ENCODE measurements around the gene PLOD3. TPM values are rescaled to one million over a fixed set of nuclear protein-coding genes. Genes with fewer than 3 reads are reported as not detected.
A peak's percentile ranks its signal among the peaks of the same experiment; 100 is the strongest.

PLOD3 gene
- polyA plus RNA-seq, 1 experiment: 187 TPM

DNA sequence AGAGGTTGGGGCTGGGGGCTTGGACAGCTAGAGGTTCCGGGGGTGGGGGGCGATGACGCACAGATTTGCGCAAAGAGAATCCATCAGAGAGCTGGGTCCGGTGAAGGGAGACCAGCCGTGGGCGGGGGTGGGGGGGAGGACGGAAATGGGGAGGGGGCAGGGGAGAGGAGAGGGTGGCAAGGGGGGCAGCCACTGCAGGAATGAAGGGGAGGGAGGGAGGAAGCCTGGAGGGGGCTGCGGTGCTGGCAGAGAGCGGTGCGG lies 50.8 kb downstream of the PLOD3 start:
- no peak overlapping the region for H3K4me3 ChIP-seq (ENCODE audit: low read depth, low read length)
- peaks cover 33% of the 10 kb centered on the region for H3K27me3 ChIP-seq (ENCODE audit: control insufficient read depth, insufficient read depth, low read length)
- ChIA-PET CTCF (interaction anchor here (0.6 kb wide), 1 partner anchor 23 kb away, joined by 4 read pairs; no protein-coding TSS in a partner anchor), POLR2A (no interaction called here)
- no peaks in the 10 kb centered on the region for H3K36me3 ChIP-seq (ENCODE audit: control insufficient read depth, insufficient read depth, low read length)
- no peak for TF ChIP-seq CTCF (IDR thresholded peaks at IDR 0.05; ENCODE audit: insufficient read depth, low read depth, low read length)
- no peak for DNase-seq (ENCODE audit: low read depth)

DNA sequence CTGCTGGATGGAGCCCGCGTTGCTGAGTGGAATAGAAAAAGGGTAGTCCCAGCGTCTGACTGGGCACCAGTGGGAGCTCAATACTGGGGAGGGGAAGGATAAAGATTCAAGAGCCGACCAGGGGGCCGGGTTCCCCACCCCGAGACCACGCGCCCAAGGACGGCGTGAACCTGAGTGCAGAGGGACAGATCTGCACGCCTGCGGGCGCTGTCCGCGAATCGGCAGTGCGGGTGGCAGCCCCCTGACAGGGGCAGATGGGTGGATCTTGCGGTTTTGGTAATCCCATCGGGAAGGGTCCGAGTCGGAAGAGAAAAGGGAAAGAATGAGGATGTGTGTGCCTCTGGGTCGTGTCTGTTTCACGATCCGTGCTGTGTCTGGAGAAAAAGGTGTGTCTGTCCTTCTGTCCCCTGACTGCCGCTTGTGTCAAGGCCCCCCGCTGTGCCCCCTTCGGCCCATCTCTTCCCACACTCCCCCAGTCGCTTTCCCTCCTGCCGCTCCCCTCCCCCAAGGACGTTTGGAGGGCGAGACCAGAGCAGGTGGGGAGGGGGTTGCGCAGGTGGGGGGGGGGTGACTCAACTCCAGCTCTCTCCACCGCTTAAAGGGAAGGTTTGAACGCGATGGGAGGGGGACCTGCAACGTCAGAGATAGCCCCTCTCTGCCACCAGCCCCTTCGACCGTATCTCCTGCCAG lies 51.3 kb downstream of the PLOD3 start:
- DNase-seq (ENCODE audit: low read depth): no peak
- CTCF ChIA-PET: interaction anchor here (0.6 to 1.5 kb wide), 6 partner anchors 7 to 29 kb away, joined by 3 to 7 read pairs (median 3); partner anchors contain the start of gene AP1S1
- H3K27me3 ChIP-seq (ENCODE audit: control insufficient read depth, insufficient read depth, low read length): peaks cover 28% of the 10 kb centered on the region
- H3K36me3 ChIP-seq (ENCODE audit: control insufficient read depth, insufficient read depth, low read length): peaks cover under 1% of the 10 kb centered on the region; the same call in 1 of the 2 replicates
- TF ChIP-seq CTCF (IDR thresholded peaks at IDR 0.05; ENCODE audit: insufficient read depth, low read depth, low read length): no peak
- POLR2A ChIA-PET: interaction anchor here (0.6 kb wide), 1 partner anchor 34 kb away, joined by 24 read pairs; no protein-coding TSS in a partner anchor
- H3K4me3 ChIP-seq (ENCODE audit: low read depth, low read length): no peak overlapping the region

GRCh38 chr7:101165075-101165957 lies 52.1 kb downstream of the PLOD3 start, which contains the start of gene VGF:
VGF (minus strand) TSS chr7:101165569; CDS start chr7:101164843, 726 bp downstream.
- no peak for TF ChIP-seq CTCF (IDR thresholded peaks at IDR 0.05; ENCODE audit: insufficient read depth, low read depth, low read length)
- Histone ChIP-seq H3K27me3 (ENCODE audit: control insufficient read depth, insufficient read depth, low read length) (peaks cover 22% of the 10 kb centered on the region), H3K4me3 (ENCODE audit: low read depth, low read length) (no peak within 1 kb of the TSS), H3K36me3 (ENCODE audit: control insufficient read depth, insufficient read depth, low read length) (peaks cover 2% of the 10 kb centered on the region)
- CTCF ChIA-PET: interaction anchor here (0.8 to 1.5 kb wide), 7 partner anchors 8 to 71 kb away, joined by 3 to 7 read pairs (median 3); partner anchors contain the start of gene AP1S1
- DNase-seq (ENCODE audit: low read depth): peak; percentile 33
- POLR2A ChIA-PET: interaction anchor here (0.6 to 0.8 kb wide), 2 partner anchors 33 to 53 kb away, joined by 3 to 24 read pairs; partner anchors contain the start of gene ZNHIT1

DNA sequence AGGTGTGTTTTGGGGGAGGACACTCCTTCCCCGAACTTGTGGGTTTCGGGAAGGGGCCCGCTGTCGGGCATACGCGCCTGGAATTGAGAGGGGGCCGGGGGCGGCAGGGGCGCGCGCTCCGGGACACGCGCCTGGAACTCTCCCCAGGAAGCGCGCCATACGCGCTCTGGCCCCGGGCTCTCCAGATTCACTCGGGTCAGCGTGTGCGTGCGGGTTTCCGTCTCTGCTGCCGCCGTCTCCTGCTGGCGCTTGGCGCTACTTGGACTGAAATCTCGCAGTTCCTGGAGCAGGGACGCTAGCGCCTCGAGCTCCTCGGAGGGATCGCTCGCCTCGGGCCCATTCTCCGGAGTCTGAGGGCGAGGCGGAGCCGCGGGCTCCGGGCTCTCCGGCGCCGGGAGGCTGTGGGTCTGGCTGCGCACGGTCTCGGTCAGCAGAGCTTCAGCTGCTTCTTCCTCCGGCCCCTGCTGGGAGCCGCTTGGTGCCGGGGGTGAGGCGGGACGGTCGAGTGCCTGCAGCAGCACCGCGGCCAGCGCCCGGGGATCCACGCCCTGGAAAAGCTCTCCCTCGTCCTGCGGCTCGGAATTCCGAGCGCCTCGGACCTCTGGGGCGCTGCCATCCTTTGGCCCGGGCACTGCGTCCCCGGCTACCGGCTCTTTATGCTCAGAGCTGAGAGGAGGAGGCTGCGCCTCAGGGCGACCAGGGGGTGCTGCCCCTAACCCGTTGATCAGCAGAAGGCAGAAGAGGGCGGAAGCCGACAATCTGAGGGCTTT lies 53.1 kb downstream of the PLOD3 start:
- Histone ChIP-seq H3K36me3 (ENCODE audit: control insufficient read depth, insufficient read depth, low read length) (peaks cover 8% of the 10 kb centered on the region), H3K27me3 (ENCODE audit: control insufficient read depth, insufficient read depth, low read length) (peaks cover 15% of the 10 kb centered on the region), H3K4me3 (ENCODE audit: low read depth, low read length) (peak overlapping the region; percentile 24)
- no peak for DNase-seq (ENCODE audit: low read depth)
- TF ChIP-seq CTCF (IDR thresholded peaks at IDR 0.05; ENCODE audit: insufficient read depth, low read depth, low read length): no peak
- CTCF ChIA-PET: interaction anchor here (0.7 to 1.0 kb wide), 3 partner anchors 12 to 118 kb away, joined by 3 to 4 read pairs (median 3); no protein-coding TSS in a partner anchor
- POLR2A ChIA-PET: no interaction called here

All from BJ (cell line).